ENCODE results near the gene RPL19. TPM values are rescaled to one million over a fixed set of nuclear protein-coding genes. Genes with fewer than 3 reads are reported as not detected.
A peak's percentile ranks its signal among the peaks of the same experiment; 100 is the strongest.
"Not testable (repeated sequence)": the region's sequence is repeated elsewhere in the genome, so short reads cannot be mapped to it uniquely, and the experiment has no call there.

Gene RPL19
- polyA plus RNA-seq, 4 donors: 1,700 to 2,088 (median 1,890) TPM

DNA sequence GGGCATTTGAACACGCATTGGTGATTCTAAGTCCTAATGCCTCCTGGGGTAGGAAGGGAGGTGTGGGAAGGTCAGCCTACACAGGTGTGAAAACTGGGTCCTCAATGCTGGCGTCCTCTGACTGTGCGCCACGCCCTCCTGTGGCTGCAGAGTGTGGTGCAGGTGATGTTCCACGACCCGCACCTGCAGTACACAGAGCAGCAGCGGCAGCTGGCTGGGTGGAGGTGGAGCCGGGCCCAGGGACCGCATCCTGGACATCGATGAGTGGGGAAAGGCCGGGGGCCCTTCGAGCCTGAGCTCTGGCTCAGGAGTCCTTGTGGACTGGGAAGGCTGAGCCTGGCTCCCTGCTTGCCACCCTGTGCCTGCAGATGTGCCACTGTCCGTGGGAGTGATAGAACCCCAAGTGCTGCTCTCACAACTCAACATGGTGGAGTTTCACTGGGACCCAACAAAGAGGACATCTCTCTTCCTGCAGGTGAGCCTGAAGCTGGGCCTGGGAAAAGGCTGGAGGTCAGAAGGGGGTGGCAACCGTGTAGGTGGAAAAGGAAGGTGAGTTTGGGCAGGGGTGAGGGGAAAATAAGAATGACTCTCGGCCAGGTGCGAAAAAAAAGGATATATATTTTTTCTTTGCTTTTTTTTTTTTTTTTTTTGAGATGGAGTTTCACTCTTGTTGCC, 39.7 kb downstream of the RPL19 start:
- no peak for DNase-seq (ENCODE audit: low read depth in 4 of 4, low spot score in 3 of 4)

DNA sequence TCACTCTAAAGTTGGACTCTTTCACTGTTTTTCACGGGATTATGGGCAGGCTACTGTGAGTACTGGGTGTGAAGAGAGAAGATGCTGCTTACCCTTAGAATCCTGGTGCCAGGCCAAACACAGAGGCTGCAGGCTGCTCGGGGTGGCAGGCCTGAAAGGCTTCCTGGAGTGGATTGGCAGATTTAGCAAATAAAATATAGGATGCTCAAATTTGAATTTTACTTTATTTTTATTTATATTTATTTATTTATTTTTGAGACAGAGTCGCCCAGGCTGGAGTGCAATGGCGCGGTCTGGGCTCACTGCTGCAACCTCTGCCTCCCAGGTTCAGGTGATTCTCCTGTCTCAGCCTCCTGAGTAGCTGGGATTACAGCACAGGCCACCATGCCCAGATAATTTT, 40.5 kb downstream of the RPL19 start:
- DNase-seq (ENCODE audit: low read depth in 4 of 4, low spot score in 3 of 4): no peak

DNA sequence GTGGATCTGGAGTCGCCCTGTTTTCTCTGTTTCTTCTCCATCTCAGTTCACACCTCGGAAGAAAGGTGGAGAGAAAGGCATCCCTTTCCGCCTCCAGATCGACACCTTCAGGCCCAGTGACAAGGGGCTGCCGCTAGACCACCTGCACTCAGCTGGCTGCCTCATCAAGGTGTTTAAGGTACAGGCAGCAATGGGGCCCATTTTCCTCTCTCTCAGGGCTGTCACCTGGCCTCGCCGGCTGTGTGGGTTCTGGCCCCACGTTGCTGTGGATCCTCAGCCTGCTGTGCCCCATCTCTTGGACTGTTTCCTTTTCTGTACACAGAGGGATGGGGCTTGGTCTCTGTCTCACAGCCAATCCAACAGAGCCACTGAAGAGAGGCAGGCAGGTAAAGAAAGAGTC, 43.1 kb downstream of the RPL19 start:
- DNase-seq (ENCODE audit: low read depth in 4 of 4, low spot score in 3 of 4): no peak

DNA sequence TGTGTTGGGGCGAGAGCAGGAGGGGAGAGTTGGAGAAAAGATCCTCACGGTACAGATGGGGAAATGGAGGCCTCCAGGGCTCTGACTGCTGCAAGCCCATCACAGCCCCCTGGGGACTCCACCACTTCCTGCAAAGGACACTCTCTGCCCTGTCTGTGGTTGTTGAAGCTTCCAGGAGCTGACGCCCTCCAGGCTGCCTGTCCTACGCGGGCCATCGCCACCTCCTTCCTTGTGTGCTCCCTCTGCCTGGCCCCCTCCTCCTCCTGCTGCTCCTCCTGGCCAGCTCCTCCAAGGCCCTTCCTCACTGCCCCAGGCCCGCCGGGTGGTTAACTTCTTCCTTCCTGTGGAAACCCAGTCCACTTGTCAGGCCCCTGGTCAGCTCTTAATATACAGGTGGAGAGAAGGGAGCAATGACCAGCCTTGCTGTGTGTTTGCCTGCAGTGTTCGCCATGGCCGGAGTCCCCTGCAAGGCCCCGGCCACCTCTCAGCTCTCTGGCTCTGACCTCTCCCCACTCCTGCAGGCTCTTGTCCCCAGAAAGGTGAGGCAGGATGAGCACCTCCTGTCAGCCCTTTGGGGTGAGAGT, 44.0 kb downstream of the RPL19 start:
- no peak for DNase-seq (ENCODE audit: low read depth in 4 of 4, low spot score in 3 of 4)

DNA sequence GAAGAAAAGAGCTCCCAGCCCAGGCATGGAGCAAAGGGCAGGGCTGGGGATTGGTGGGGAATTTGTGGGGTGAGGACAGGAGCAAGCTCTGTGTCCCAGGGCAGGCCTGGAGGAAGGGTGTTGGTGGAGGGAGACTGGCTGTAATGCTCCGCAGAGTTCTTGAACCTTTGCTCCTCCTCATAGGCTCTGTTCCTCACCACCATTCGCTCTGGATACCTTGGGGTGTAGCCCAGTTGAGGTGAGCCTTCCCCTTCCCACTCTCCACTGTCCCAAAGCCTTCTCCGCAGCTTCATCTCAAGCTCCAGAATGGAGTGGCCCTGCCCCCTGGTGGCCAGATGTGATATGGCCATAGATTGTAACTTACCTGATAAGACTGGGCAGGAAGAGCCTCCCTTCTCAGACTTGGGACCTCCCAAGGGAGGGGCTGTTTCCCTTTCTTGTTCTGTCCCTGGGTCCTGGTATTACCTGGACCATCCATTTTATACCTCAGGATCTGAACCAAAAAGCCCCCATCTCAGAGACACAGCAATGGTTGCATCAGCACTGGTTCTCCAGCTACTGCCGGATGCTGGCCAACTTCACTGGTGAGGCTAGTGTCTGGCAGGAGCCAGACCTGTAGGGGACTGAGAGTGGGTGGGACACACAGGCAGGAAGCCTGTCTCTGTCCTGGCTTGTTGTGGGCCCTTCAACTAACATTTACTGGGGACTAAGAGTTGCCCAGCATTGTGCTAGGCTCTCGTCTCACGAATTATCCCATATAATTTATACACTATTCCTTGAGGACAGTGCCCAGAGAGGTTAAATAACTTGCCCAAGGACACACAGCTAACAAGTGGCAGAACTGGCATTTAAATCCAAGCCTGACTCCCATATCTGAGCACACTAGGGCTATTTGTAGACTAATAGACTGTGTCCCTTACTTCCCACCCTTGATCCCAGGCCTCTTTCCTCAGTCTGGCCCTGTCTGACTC, 44.8 kb downstream of the RPL19 start:
- DNase-seq (ENCODE audit: low read depth in 4 of 4, low spot score in 3 of 4): peak; percentile 59 to 80 (median 70)

DNA sequence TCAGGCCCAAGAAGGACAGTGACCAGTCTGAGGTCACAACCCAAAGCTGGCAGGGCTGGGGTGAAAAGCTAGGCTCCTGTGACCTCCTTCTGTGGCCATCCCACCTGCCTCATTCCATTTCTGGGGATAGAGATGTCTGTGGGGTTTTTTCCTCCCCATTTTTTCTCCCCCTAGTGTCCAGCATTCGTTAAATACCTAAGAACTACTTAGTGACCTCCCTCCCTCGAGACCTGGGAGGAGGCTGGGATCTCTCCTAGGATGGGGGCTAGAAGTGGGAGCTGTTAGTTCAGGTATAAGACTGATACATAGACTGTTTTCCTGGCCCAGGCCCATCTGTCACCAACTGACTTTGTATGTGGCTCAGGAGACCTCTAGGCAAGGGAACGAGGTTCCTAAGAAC, 46.2 kb downstream of the RPL19 start:
- DNase-seq (ENCODE audit: low read depth in 4 of 4, low spot score in 3 of 4): no peak

DNA sequence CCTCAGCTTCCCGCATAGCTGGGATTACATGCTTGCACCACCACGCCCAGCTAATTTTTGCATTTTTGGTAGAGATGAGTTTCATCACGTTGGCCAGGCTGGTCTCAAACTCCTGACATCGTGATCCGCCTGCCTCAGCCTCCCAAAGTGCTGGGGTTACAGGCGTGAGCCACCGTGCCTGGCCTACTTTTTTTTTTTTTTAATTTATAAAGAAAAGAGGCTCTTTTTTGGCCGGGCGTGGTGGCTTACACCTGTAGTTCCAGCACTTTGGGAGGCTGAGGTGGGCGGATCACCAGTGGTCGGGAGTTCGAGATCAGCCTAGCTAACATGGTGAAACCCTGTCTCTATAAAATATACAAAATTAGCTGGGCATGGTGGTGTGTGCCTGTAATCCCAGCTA, 50.0 kb downstream of the RPL19 start:
- not testable (repeated sequence) for DNase-seq (ENCODE audit: low read depth in 4 of 4, low spot score in 3 of 4)

DNA sequence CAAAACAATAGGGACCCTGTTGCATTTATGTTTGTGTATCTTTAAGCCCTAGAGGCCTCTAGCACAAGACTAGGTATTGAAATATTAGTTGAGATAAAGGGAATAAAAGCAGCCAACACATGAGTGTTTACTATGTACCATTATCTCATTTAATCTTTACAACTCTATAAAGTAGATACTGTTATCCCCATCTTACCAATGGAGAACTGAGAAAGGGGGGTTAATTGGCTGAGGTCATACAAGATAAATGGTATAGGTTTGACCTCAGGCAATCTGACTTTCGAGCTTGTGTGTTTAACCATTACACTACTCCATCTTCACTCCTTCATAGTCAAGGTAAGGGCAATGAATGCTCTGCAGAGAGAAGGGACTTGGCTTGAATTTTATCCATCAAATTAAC, 51.9 kb downstream of the RPL19 start:
- no peak for DNase-seq (ENCODE audit: low read depth in 4 of 4, low spot score in 3 of 4)

DNA sequence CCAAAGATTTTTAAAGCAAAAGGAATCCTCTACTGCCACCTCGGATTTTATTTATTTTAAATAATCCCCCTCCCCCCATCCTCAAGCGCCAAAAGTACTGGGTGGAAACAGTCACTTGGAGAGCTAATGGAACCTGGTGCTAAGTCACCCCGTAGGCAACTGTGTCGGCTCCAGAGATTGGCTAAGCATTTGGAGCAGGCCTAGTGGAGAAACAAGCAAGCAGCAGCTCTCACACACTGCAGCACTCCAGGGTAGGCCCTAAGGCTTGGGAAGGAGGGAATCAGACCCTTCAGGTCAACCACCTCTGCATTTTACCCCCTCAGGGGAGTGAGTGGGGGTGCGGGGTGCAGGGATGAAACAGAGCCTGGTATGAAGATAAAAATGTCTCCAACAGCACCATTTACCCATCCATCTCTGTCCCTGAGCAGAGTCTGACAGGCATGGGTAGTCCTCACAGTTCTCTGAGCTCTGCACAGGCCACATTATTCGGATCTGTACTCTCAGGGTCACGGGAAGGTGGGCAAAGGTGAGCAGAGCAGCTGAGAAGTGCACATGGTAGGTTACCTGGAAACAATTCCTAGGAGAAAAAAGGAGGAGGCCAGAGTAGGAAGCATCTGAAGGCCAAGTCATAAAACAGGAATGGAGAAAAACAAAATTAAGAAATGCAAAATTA, 52.8 kb downstream of the RPL19 start:
- no peak for DNase-seq (ENCODE audit: low read depth in 4 of 4, low spot score in 3 of 4)

Other genes with a start within 250 kb of the RPL19 start
- gene FBXO47, start 232.9 kb upstream of the RPL19 start, polyA plus RNA-seq (ENCODE audit: insufficient read length in 4 of 4): not detected
- gene PLXDC1, start 48.6 kb upstream of the RPL19 start, polyA plus RNA-seq (ENCODE audit: insufficient read length in 4 of 4): 10 to 100 TPM in 1 of 4 donors, 1 to 10 TPM in 3; 7.2 to 15.7 (median 8.4) TPM
- gene ARL5C, start 34.1 kb upstream of the RPL19 start, polyA plus RNA-seq (ENCODE audit: insufficient read length in 4 of 4): under 1 TPM in 2 of 4 donors, not detected in 2; 0.09 to 0.27 TPM
- 10 to 100 TPM in 1 of 4 donors, 1 to 10 TPM in 3; 8.0 to 14.7 (median 8.4) TPM for gene CACNB1, start 2.6 kb upstream of the RPL19 start, polyA plus RNA-seq (ENCODE audit: insufficient read length in 4 of 4)
- gene STAC2, start 25.7 kb downstream of the RPL19 start, polyA plus RNA-seq (ENCODE audit: insufficient read length in 4 of 4): 1 to 10 TPM; 1.8 to 6.2 (median 3.3) TPM
- gene FBXL20, start 201.3 kb downstream of the RPL19 start, polyA plus RNA-seq (ENCODE audit: insufficient read length in 4 of 4): 10 to 100 TPM; 12.9 to 14.3 (median 13.6) TPM